Parathyroid adenoma (tissue), 2 donors: ENCODE measurements around the gene RAB28.

ENCODE experiments used
- H2AFZ ChIP-seq: fragments of 300-600 bp; sonication (generic); one replicate; pipeline ENCODE4 v1.7.0; 2017; ENCODE audit warnings: antibody characterized with exemption, mild to moderate bottlenecking
- H3K27ac ChIP-seq: fragments of 300-600 bp; sonication (generic); one replicate; pipeline ENCODE4 v1.7.0; 2017
- H3K27me3 ChIP-seq: fragments of 300-600 bp; sonication (generic); one replicate; pipeline ENCODE4 v1.7.0; 2017; ENCODE audit warnings: low read length; ENCODE audit not compliant: control insufficient read depth, insufficient read depth
- H3K36me3 ChIP-seq: fragments of 300-600 bp; sonication (generic); one replicate; pipeline ENCODE4 v1.7.0; 2017; ENCODE audit warnings: low read length; ENCODE audit not compliant: control insufficient read depth, insufficient read depth
- H3K4me1 ChIP-seq: fragments of 300-600 bp; sonication (generic); one replicate; pipeline ENCODE4 v1.7.0; 2017; ENCODE audit warnings: control low read depth
- H3K4me2 ChIP-seq: fragments of 300-600 bp; sonication (generic); one replicate; pipeline ENCODE4 v1.7.0; 2017; ENCODE audit warnings: low read length
- H3K4me3 ChIP-seq: fragments of 300-600 bp; sonication (generic); one replicate; pipeline ENCODE4 v1.7.0; 2017; ENCODE audit warnings: low read depth, low read length
- H3K79me2 ChIP-seq: fragments of 300-600 bp; sonication (generic); one replicate; pipeline ENCODE4 v1.7.0; 2017; ENCODE audit warnings: control low read depth
- H3K9ac ChIP-seq: fragments of 300-600 bp; sonication (generic); one replicate; pipeline ENCODE4 v1.7.0; 2017; ENCODE audit warnings: mild to moderate bottlenecking
- H3K9me3 ChIP-seq: fragments of 300-600 bp; sonication (generic); one replicate; pipeline ENCODE4 v1.7.0; 2017; ENCODE audit warnings: low read length; ENCODE audit not compliant: control insufficient read depth
- CTCF ChIP-seq: fragments of 300-600 bp; sonication (generic); IDR thresholded peaks from one replicate; pipeline ENCODE4 v1.7.0; 2017; ENCODE audit warnings: antibody characterized with exemption, mild to moderate bottlenecking
- donor health status: primary hyperparathyroidism.

The RAB28 gene

GRCh38 chr4:13525606-13526281 lies 41.6 kb upstream of the RAB28 start:
- H3K4me3 ChIP-seq, result no peak overlapping the region

GRCh38 chr4:13524504-13525243 lies 40.5 kb upstream of the RAB28 start:
- H3K4me2 ChIP-seq, result no peak overlapping the region
- no peak overlapping the region for H3K27ac ChIP-seq
- H3K9ac ChIP-seq, result no peak overlapping the region
- TF ChIP-seq CTCF, result no peak
- no peaks in the 10 kb centered on the region for H3K4me1 ChIP-seq
- H3K36me3 ChIP-seq, result peaks cover 3% of the 10 kb centered on the region
- no peaks in the 10 kb centered on the region for H3K79me2 ChIP-seq
- peaks cover 3% of the 10 kb centered on the region for H3K9me3 ChIP-seq
- H3K27me3 ChIP-seq, result peaks cover 22% of the 10 kb centered on the region
- no peak overlapping the region for H2AFZ ChIP-seq
- no peak overlapping the region for H3K4me3 ChIP-seq

More at GRCh38 chr4:13525606-13526281, 41.6 kb upstream of the RAB28 start:
- no peaks in the 10 kb centered on the region for H3K4me1 ChIP-seq
- H3K36me3 ChIP-seq, result peaks cover 3% of the 10 kb centered on the region
- H3K9ac ChIP-seq, result no peak overlapping the region
- no peak for TF ChIP-seq CTCF
- peaks cover 18% of the 10 kb centered on the region for H3K27me3 ChIP-seq
- H3K79me2 ChIP-seq, result no peaks in the 10 kb centered on the region
- no peak overlapping the region for H3K27ac ChIP-seq
- peaks cover 3% of the 10 kb centered on the region for H3K9me3 ChIP-seq
- no peak overlapping the region for H3K4me2 ChIP-seq
- no peak overlapping the region for H2AFZ ChIP-seq

GRCh38 chr4:13523591-13524503 lies 39.7 kb upstream of the RAB28 start:
- Histone ChIP-seq H3K79me2 (no peaks in the 10 kb centered on the region), H3K4me1 (no peaks in the 10 kb centered on the region), H3K27ac (no peak overlapping the region), H3K9me3 (peaks cover 3% of the 10 kb centered on the region), H3K9ac (no peak overlapping the region), H3K4me3 (no peak overlapping the region), H3K27me3 (peaks cover 22% of the 10 kb centered on the region), H3K4me2 (no peak overlapping the region), H2AFZ (no peak overlapping the region), H3K36me3 (peaks cover 3% of the 10 kb centered on the region)
- no peak for TF ChIP-seq CTCF

- Histone ChIP-seq H3K27me3 (peaks cover 18% of the 10 kb centered on the region), H2AFZ (no peak overlapping the region), H3K4me1 (no peaks in the 10 kb centered on the region), H3K4me2 (peak overlapping the region; percentile 11), H3K4me3 (no peak overlapping the region), H3K9ac (no peak overlapping the region), H3K27ac (no peak overlapping the region), H3K36me3 (peaks cover 3% of the 10 kb centered on the region), H3K9me3 (peaks cover 3% of the 10 kb centered on the region), H3K79me2 (no peaks in the 10 kb centered on the region)
- TF ChIP-seq CTCF, result no peak
Measured at GRCh38 chr4:13523105-13523477, 39.0 kb upstream of the RAB28 start.
